HFF-Myc (cell line): ENCODE data around the gene HOXA5.

Experiments used
- DNase-seq: peaks from one replicate; pipeline ENCODE4 v3.0.0-alpha.2; 2011; ENCODE audit warnings: low read depth; ENCODE audit errors: extremely low read depth
- H3K4me3 ChIP-seq: replicated peaks from 2 replicates; pipeline ENCODE4 v1.5.1; 2011; ENCODE audit warnings: low read depth, mild to moderate bottlenecking, control low read depth, low read length
- CTCF ChIP-seq: IDR thresholded peaks from 2 replicates; pipeline ENCODE4 v1.5.1; 2012; ENCODE audit warnings: mild to moderate bottlenecking, low read depth, low read length, control low read depth; ENCODE audit errors: missing control alignments

HOXA5 gene

GRCh38 chr7:27093184-27093895 lies 50.1 kb downstream of the HOXA5 start:
- DNase-seq, result no peak
- TF ChIP-seq CTCF, result no peak
- no peak overlapping the region for H3K4me3 ChIP-seq

- H3K4me3 ChIP-seq, result no peak overlapping the region
- no peak for DNase-seq
- TF ChIP-seq CTCF, result no peak
Measured at GRCh38 chr7:27092819-27093110, 50.7 kb downstream of the HOXA5 start.

GRCh38 chr7:27091941-27092818 lies 51.3 kb downstream of the HOXA5 start:
- no peak for TF ChIP-seq CTCF
- H3K4me3 ChIP-seq, result no peak overlapping the region
- no peak for DNase-seq

GRCh38 chr7:27091105-27091504 lies 52.4 kb downstream of the HOXA5 start:
- TF ChIP-seq CTCF, result no peak
- DNase-seq, result no peak
- no peak overlapping the region for H3K4me3 ChIP-seq
